HL-60 (cell line): ENCODE data around the gene ASPSCR1.

Experiments used
- DNase-seq, 2 experiments: peaks; one replicate each; pipeline ENCODE4 v3.0.0-alpha.2; 2010 to 2020; ENCODE audit warnings: low read depth in 1 of 2, low spot score in 1 of 2
- H3K27ac ChIP-seq: fragments of 250-450 bp; sonication (Bioruptor Pico); replicated peaks from 2 replicates; pipeline ENCODE4 v1.5.1; 2020; ENCODE audit warnings: mild to moderate bottlenecking, moderate library complexity
- H3K27me3 ChIP-seq: fragments of 250-450 bp; sonication (Bioruptor Pico); 2 replicates; pipeline ENCODE4 v1.5.1; 2021; ENCODE audit warnings: mild to moderate bottlenecking, moderate library complexity; ENCODE audit not compliant: insufficient read depth, poor library complexity, severe bottlenecking
- H3K4me3 ChIP-seq: replicated peaks from 2 replicates; pipeline ENCODE4 v1.5.1; 2011; ENCODE audit warnings: mild to moderate bottlenecking, control low read depth, low read length; ENCODE audit not compliant: insufficient read depth
- GABPA ChIP-seq: IDR thresholded peaks from 2 replicates; pipeline ENCODE4 v1.6.1; 2012; ENCODE audit warnings: low read depth
- POLR2AphosphoS5 ChIP-seq: IDR thresholded peaks from 2 replicates; pipeline ENCODE4 v1.6.1; 2012; ENCODE audit warnings: low read depth
- SPI1 ChIP-seq: IDR thresholded peaks from 2 replicates; pipeline ENCODE4 v1.6.1; 2012; ENCODE audit warnings: low read depth, mild to moderate bottlenecking, borderline replicate concordance
- TF ChIP-seq, protein P1 (sequence below): IDR thresholded peaks from 2 replicates; pipeline ENCODE4 v1.6.1; 2012; ENCODE audit warnings: low read depth; ENCODE audit not compliant: insufficient replicate concordance
- TF ChIP-seq, protein P2 (sequence below): IDR thresholded peaks from one replicate; pipeline ENCODE4 v1.5.1; 2011; ENCODE audit warnings: low read length, control low read depth, inconsistent platforms; ENCODE audit not compliant: insufficient read depth

ASPSCR1 gene

DNA sequence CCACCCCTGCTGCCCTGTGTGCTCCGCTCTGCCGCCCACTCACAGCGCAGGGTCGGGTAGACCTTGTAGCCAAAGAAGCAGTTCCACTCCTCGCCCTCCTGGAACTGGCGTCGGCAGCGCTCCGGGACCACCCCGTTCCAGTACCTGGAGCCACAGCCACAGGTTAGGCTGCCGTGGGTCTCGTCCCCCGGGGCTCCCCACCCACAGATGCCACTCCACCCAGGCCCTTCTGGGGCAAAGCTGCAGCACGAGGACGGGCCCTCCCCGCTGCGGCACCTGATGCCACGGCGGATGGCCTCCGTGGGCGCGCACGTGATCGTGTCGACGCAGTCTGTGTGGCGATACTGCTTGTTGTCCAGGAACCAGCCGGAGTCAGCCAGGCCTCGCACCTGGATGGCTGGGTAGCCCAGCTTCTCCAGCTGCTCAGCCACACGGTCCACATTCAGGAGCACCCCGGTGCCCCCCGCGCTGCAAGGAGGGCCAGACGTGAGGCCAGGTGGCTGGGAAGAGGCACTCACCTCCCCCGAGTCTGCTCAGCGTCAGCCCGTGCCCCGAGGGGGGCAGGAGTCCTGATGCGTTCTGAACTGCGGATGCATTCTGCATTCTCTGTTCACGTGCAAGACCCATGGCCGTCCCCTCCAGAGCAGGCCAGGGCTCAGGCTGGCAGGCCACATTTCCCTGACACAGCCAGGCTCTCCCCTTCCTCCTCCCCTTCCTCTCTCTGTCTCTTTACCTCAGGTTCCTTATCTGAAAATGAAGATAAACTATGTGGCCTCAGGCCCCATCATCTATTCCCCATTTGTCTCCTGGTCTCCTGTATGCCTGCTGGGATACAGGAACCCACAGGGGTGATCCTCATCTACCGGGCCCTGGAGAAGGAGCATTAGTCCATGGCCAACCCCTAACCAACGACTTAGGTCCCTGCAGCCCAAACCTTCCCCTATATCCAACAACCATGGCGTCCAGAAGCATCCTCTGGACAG, 20.5 kb upstream of the ASPSCR1 start:
- peaks cover 9% of the 10 kb centered on the region for H3K27me3 ChIP-seq

DNA sequence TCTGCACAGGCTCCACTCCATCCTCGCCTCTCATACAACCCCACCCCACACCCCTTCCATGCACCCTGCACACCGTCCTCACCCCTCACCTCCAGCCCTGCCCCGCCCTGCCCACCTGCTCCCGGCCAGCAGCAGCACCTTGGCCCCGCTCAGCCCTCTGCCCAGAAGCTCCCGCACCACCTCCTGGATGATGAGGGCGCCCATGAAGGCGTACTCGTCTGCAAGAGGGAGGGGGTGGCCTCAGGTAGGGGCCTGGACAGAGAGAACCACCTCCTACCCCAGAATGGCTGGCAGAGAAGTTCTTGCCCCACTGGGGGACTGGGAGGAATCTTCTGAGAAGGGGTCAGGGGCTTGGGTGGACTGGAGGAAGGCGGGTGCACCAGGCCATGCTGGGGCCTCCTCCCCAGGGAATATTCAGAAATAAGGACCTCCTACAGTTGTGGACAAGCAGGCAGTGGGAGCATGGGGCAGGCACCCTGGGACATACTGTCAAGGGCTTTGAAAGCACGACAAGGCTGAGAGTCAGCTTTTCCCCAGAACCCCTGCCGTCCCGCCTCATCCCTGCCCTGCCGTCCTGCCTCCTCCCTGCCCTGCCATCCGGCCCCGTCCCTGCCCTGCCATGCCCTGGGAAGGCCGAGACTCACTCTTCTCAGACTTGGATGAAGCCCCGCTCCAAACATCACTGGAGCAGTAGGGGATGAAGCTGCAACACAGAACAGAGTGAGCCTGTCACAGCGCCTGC, 19.6 kb upstream of the ASPSCR1 start:
- no peak for DNase-seq
- no peak for TF ChIP-seq SPI1
- no peak for TF ChIP-seq POLR2AphosphoS5
- TF ChIP-seq GABPA, result no peak
- TF ChIP-seq, protein P1, sequence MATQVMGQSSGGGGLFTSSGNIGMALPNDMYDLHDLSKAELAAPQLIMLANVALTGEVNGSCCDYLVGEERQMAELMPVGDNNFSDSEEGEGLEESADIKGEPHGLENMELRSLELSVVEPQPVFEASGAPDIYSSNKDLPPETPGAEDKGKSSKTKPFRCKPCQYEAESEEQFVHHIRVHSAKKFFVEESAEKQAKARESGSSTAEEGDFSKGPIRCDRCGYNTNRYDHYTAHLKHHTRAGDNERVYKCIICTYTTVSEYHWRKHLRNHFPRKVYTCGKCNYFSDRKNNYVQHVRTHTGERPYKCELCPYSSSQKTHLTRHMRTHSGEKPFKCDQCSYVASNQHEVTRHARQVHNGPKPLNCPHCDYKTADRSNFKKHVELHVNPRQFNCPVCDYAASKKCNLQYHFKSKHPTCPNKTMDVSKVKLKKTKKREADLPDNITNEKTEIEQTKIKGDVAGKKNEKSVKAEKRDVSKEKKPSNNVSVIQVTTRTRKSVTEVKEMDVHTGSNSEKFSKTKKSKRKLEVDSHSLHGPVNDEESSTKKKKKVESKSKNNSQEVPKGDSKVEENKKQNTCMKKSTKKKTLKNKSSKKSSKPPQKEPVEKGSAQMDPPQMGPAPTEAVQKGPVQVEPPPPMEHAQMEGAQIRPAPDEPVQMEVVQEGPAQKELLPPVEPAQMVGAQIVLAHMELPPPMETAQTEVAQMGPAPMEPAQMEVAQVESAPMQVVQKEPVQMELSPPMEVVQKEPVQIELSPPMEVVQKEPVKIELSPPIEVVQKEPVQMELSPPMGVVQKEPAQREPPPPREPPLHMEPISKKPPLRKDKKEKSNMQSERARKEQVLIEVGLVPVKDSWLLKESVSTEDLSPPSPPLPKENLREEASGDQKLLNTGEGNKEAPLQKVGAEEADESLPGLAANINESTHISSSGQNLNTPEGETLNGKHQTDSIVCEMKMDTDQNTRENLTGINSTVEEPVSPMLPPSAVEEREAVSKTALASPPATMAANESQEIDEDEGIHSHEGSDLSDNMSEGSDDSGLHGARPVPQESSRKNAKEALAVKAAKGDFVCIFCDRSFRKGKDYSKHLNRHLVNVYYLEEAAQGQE, result no peak
- H3K4me3 ChIP-seq, result no peak overlapping the region
- H3K27me3 ChIP-seq, result peaks cover 14% of the 10 kb centered on the region
- no peak overlapping the region for H3K27ac ChIP-seq

More for the DNA sequence above, 20.5 kb upstream of the ASPSCR1 start:
- no peak for TF ChIP-seq SPI1
- TF ChIP-seq, protein P2, sequence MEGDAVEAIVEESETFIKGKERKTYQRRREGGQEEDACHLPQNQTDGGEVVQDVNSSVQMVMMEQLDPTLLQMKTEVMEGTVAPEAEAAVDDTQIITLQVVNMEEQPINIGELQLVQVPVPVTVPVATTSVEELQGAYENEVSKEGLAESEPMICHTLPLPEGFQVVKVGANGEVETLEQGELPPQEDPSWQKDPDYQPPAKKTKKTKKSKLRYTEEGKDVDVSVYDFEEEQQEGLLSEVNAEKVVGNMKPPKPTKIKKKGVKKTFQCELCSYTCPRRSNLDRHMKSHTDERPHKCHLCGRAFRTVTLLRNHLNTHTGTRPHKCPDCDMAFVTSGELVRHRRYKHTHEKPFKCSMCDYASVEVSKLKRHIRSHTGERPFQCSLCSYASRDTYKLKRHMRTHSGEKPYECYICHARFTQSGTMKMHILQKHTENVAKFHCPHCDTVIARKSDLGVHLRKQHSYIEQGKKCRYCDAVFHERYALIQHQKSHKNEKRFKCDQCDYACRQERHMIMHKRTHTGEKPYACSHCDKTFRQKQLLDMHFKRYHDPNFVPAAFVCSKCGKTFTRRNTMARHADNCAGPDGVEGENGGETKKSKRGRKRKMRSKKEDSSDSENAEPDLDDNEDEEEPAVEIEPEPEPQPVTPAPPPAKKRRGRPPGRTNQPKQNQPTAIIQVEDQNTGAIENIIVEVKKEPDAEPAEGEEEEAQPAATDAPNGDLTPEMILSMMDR, result no peak
- TF ChIP-seq, protein P1, result no peak
- TF ChIP-seq POLR2AphosphoS5, result no peak
- no peak for TF ChIP-seq GABPA
- H3K4me3 ChIP-seq, result no peak overlapping the region
- H3K27ac ChIP-seq, result no peak overlapping the region
- no peak for DNase-seq

DNA sequence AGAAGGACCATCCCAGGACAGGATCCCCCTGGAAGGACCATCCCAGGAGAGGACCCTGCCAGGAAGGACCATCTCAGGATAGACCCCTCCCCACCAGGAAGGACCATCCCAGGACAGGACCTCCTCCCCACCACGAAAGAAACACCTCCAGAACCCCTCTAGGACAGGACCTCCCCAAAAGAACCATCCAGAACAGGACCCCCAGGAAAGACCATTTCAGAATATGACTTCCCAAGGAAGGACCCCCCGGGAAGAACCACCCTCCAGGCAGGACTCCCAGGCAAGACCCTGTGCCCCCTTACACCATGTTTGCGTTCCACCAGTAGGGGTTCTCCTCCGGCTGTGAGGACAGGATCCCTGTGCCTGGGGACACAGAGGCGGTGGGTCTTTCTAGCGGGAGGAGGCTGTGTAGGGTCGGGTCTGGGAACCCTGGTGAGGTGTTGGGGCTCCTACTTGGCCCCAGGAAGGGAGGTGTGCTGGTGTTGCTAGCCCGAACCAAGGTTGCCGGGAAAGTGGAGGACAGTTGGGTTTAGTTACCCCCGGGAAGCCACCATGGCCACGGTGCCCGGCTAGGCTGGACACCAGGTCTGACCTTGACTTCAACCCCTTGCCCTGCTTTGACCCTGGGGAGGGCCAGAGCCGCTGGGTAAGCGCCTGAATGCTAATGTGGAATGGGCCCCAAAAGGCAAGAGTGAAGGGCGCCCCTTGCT, 18.6 kb upstream of the ASPSCR1 start:
- H3K27me3 ChIP-seq, result peaks cover 14% of the 10 kb centered on the region
- H3K4me3 ChIP-seq, result peak overlapping the region; percentile 31

More for the DNA sequence above, 18.6 kb upstream of the ASPSCR1 start:
- DNase-seq, result no peak
- no peak overlapping the region for H3K27ac ChIP-seq
- no peak for TF ChIP-seq POLR2AphosphoS5
- TF ChIP-seq, protein P1, result no peak
- TF ChIP-seq, protein P2, result no peak
- TF ChIP-seq GABPA, result no peak
- no peak for TF ChIP-seq SPI1
